Liver (tissue), 9 donors: Measurements from ENCODE around the gene ARMH3. TPM values are rescaled to one million over a fixed set of nuclear protein-coding genes. Genes with fewer than 3 reads are reported as not detected.

Source experiments
- DNase-seq: peaks from one replicate; pipeline ENCODE4 v3.0.0-alpha.2; 2017; ENCODE audit warnings: low spot score
- H3K27ac ChIP-seq, 2 donors: one replicate each; pipeline ENCODE4 v1.7.0; 2013; ENCODE audit warnings: inconsistent platforms in 2 of 2, low read length in 2 of 2, control low read depth in 1 of 2, low read depth in 1 of 2, mild to moderate bottlenecking in 1 of 2
- H3K27me3 ChIP-seq, 4 donors: one replicate each; pipeline versions ENCODE4 v1.6.1 to v1.7.0; 2013; ENCODE audit warnings: low read length in 3 of 4, inconsistent platforms in 1 of 4, mild to moderate bottlenecking in 1 of 4, moderate library complexity in 1 of 4; ENCODE audit not compliant: control insufficient read depth in 4 of 4, insufficient read depth in 4 of 4
- H3K36me3 ChIP-seq, 4 donors: one replicate each; pipeline versions ENCODE4 v1.6.1 to v1.7.0; 2013; ENCODE audit warnings: low read length in 3 of 4, mild to moderate bottlenecking in 3 of 4, low read depth in 1 of 4, moderate library complexity in 1 of 4; ENCODE audit not compliant: control insufficient read depth in 4 of 4, insufficient read depth in 3 of 4
- H3K4me1 ChIP-seq, 4 donors: one replicate each; pipeline versions ENCODE4 v1.6.1 to v1.7.0; 2013; ENCODE audit warnings: low read length in 3 of 4, mild to moderate bottlenecking in 3 of 4, moderate library complexity in 1 of 4; ENCODE audit not compliant: control insufficient read depth in 4 of 4, insufficient read depth in 4 of 4
- H3K4me3 ChIP-seq, 3 donors: one replicate each; pipeline versions ENCODE4 v1.6.1 to v1.7.0; 2013; ENCODE audit warnings: low read length in 3 of 3, control low read depth in 1 of 3, low read depth in 1 of 3, mild to moderate bottlenecking in 1 of 3
- H3K9ac ChIP-seq, 2 donors: one replicate each; pipeline ENCODE4 v1.7.0; 2013; ENCODE audit warnings: low read length in 2 of 2, mild to moderate bottlenecking in 2 of 2, moderate library complexity in 2 of 2, control low read depth in 1 of 2, low read depth in 1 of 2
- H3K9me3 ChIP-seq, 4 donors: one replicate each; pipeline versions ENCODE4 v1.6.1 to v1.7.0; 2013; ENCODE audit warnings: low read length in 3 of 4; ENCODE audit not compliant: control insufficient read depth in 4 of 4
- ATF3 ChIP-seq: IDR thresholded peaks from 2 replicates; pipeline ENCODE4 v1.6.1; 2016; ENCODE audit warnings: antibody characterized with exemption
- CTCF ChIP-seq: fragments of 150-350 bp; IDR thresholded peaks from 2 replicates; pipeline ENCODE4 v1.5.1; 2017; ENCODE audit warnings: improper control_type of control experiment, low read depth, low read length; ENCODE audit not compliant: missing input control
- EGR1 ChIP-seq, 2 donors: IDR thresholded peaks; 2 replicates each; pipeline ENCODE4 v1.6.1; 2016 to 2018; ENCODE audit warnings: antibody characterized with exemption in 2 of 2, low read depth in 2 of 2
- FOXA1 ChIP-seq: IDR thresholded peaks from 2 replicates; pipeline ENCODE4 v1.6.1; 2016; ENCODE audit warnings: antibody characterized with exemption
- FOXA2 ChIP-seq: IDR thresholded peaks from 2 replicates; pipeline ENCODE4 v1.6.1; 2016; ENCODE audit warnings: antibody characterized with exemption
- GABPA ChIP-seq, 2 donors: IDR thresholded peaks in 1 of 2; conservative IDR thresholded peaks in 1 of 2; 2 replicates each; pipeline ENCODE4 v1.6.1; 2016; ENCODE audit warnings: antibody characterized with exemption in 2 of 2, mild to moderate bottlenecking in 1 of 2, moderate library complexity in 1 of 2
- HNF4A ChIP-seq, 2 donors: conservative IDR thresholded peaks; 2 replicates each; pipeline ENCODE4 v1.6.1; 2016; ENCODE audit warnings: antibody characterized with exemption in 2 of 2, mild to moderate bottlenecking in 2 of 2
- HNF4G ChIP-seq: IDR thresholded peaks from 2 replicates; pipeline ENCODE4 v1.6.1; 2016; ENCODE audit warnings: antibody characterized with exemption
- JUND ChIP-seq, 2 donors: IDR thresholded peaks; 2 replicates each; pipeline ENCODE4 v1.6.1; 2016; ENCODE audit warnings: antibody characterized with exemption in 2 of 2
- NR2F2 ChIP-seq: IDR thresholded peaks from 2 replicates; pipeline ENCODE4 v1.6.1; 2016; ENCODE audit warnings: antibody characterized with exemption
- RAD21 ChIP-seq, 2 donors: IDR thresholded peaks; 2 replicates each; pipeline ENCODE4 v1.6.1; 2016; ENCODE audit warnings: antibody characterized with exemption in 2 of 2, mild to moderate bottlenecking in 2 of 2
- RXRA ChIP-seq, 2 donors: IDR thresholded peaks; 2 replicates each; pipeline ENCODE4 v1.6.1; 2017 to 2018; ENCODE audit warnings: antibody characterized with exemption in 2 of 2, mild to moderate bottlenecking in 1 of 2
- TAF1 ChIP-seq: conservative IDR thresholded peaks from 2 replicates; pipeline ENCODE4 v1.6.1; 2016; ENCODE audit warnings: antibody characterized with exemption, mild to moderate bottlenecking
- YY1 ChIP-seq: IDR thresholded peaks from 2 replicates; pipeline ENCODE4 v1.6.1; 2016; ENCODE audit warnings: antibody characterized with exemption, mild to moderate bottlenecking
- ZBTB33 ChIP-seq: IDR thresholded peaks from 2 replicates; pipeline ENCODE4 v1.6.1; 2016; ENCODE audit warnings: antibody characterized with exemption
- WGBS: extraction: QIAGEN DNeasy Blood & Tissue Kit; methylation state at CpG from one replicate; pipeline ENCODE4 v1.1.7; 2013; 5-methylcytosine and 5-hydroxymethylcytosine counted together
- polyA plus RNA-seq, 2 donors: library from polyadenylated mRNA; stranded (reverse) in 1 of 2; unstranded in 1 of 2; fragments of 200-250 nt in 1 of 2; fragments of >200 nt in 1 of 2; fragmentation: Nextera tagmentation in 1 of 2; extraction: Ambion mirVana in 1 of 2; gene quantifications; one replicate each; pipeline versions ENCODE4 v1.2.1 to v1.2.3, GENCODE V29; 2013 to 2015
- total RNA-seq, 2 donors: library from RNA; depleted of rRNA; stranded (reverse); fragments of >200 nt; gene quantifications; one replicate each; pipeline ENCODE4 v1.2.3, GENCODE V29; 2014
- TF ChIP-seq, protein P1 (sequence below): IDR thresholded peaks from 2 replicates; pipeline ENCODE4 v1.6.1; 2016; ENCODE audit warnings: antibody characterized with exemption
- TF ChIP-seq, protein P2 (sequence below): IDR thresholded peaks from 2 replicates; pipeline ENCODE4 v1.6.1; 2016; ENCODE audit warnings: antibody characterized with exemption, mild to moderate bottlenecking
- donor health status: healthy.
- donor health status: healthy.
- donor health status: healthy.
- donor health status: healthy.
- donor health status: healthy.

ARMH3 gene
- total and polyA plus RNA-seq, 4 donors, result 5.3 to 14.9 (median 9.2) TPM

GRCh38 chr10:101839002-101839401 is 217.0 kb downstream of the ARMH3 start:
- Histone ChIP-seq H3K36me3 (no peaks in the 10 kb centered on the region), H3K27ac (no peak overlapping the region), H3K27me3 (no peaks in the 10 kb centered on the region), H3K9me3 (no peaks in the 10 kb centered on the region), H3K4me3 (no peak overlapping the region), H3K9ac (no peak overlapping the region), H3K4me1 (peaks cover 10 to 25% (median 14%) of the 10 kb centered on the region in 4 donors)
- TF ChIP-seq YY1, result no peak
- no peak for TF ChIP-seq GABPA (IDR thresholded peaks at IDR 0.05 in 1 of 2, conservative IDR thresholded peaks at IDR 0.05 in 1 of 2)
- TF ChIP-seq FOXA2, result no peak
- no peak for TF ChIP-seq EGR1 (IDR thresholded peaks at IDR 0.05; ENCODE audit: low read depth in 2 of 2)
- no peak for TF ChIP-seq ATF3
- TF ChIP-seq FOXA1, result no peak
- TF ChIP-seq JUND (IDR thresholded peaks at IDR 0.05), result no peak
- TF ChIP-seq RXRA (IDR thresholded peaks at IDR 0.05), result no peak
- TF ChIP-seq HNF4A (conservative IDR thresholded peaks at IDR 0.05), result no peak
- TF ChIP-seq RAD21 (IDR thresholded peaks at IDR 0.05), result no peak
- no peak for TF ChIP-seq HNF4G
- TF ChIP-seq TAF1, result no peak
- TF ChIP-seq CTCF, result no peak
- no peak for DNase-seq
- 100% methylated on average over 1 of the region's 1 CpG for WGBS

DNA sequence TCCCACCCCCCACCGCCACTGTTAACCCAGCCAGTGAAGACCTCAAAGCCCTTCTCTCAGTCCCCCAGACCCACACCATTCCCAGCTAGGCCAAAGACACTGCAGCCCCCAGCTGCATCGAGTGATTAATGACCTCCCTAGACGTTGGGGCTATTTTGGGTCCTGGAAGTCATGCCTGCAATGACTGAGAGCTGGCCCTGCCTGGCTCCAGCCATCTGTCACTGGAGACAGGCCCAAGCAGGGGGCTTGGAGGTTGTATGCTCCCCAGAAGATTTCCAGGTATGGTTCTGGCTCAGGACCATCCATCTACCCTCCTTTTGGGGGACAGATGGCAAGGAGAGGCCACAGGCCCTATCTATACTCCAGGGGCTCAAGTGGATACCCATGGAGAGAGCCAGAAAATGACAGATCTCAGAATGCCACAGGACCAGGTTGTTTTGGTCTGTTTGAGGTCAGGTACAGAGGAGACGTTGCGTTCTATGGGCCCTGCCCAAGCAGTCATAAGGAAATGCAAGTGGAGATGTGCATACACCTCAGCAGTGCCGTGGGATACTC is 217.5 kb downstream of the ARMH3 start:
- no peak overlapping the region for H3K27ac ChIP-seq
- H3K9ac ChIP-seq, result no peak overlapping the region
- H3K9me3 ChIP-seq, result no peaks in the 10 kb centered on the region
- H3K4me1 ChIP-seq, result peaks cover 9 to 25% (median 13%) of the 10 kb centered on the region in 4 donors
- H3K36me3 ChIP-seq, result no peaks in the 10 kb centered on the region
- no peak for TF ChIP-seq ZBTB33
- no peak for TF ChIP-seq NR2F2
- no peak for TF ChIP-seq RXRA (IDR thresholded peaks at IDR 0.05)
- no peaks in the 10 kb centered on the region for H3K27me3 ChIP-seq
- 90% methylated on average over 6 of the region's 6 CpGs for WGBS
- no peak overlapping the region for H3K4me3 ChIP-seq
- DNase-seq, result no peak

DNA sequence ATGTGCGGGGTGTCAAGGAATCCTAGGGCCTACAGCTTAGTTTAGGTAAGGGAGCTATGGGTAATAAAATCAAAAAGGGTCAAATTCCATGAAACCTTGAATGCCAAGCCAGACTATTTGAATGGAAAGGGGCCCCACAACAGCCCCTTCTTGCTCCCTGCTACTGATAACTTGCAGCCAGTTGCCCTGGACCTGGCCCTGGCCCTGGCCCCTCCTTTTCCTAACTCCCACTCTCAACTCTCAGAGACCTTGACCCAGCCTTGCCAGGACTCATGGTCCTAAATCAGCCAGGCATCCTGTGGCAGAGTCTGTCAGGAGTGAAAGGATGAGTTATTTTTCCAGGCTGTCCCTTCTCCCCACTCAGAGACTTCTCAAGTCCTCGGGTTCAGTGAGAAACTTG is 218.2 kb downstream of the ARMH3 start:
- H3K9me3 ChIP-seq, result no peaks in the 10 kb centered on the region
- no peaks in the 10 kb centered on the region for H3K36me3 ChIP-seq
- no peak overlapping the region for H3K4me3 ChIP-seq
- no peaks in the 10 kb centered on the region for H3K27me3 ChIP-seq
- WGBS, result 86% methylated on average over 2 of the region's 2 CpGs
- peaks cover 7 to 25% (median 13%) of the 10 kb centered on the region in 4 donors for H3K4me1 ChIP-seq
- H3K9ac ChIP-seq, result no peak overlapping the region
- no peak for DNase-seq
- TF ChIP-seq HNF4A (conservative IDR thresholded peaks at IDR 0.05), result no peak
- no peak for TF ChIP-seq FOXA2
- TF ChIP-seq YY1, result no peak
- TF ChIP-seq, protein P1, sequence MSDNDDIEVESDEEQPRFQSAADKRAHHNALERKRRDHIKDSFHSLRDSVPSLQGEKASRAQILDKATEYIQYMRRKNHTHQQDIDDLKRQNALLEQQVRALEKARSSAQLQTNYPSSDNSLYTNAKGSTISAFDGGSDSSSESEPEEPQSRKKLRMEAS, result no peak
- no peak for TF ChIP-seq ATF3
- TF ChIP-seq EGR1 (IDR thresholded peaks at IDR 0.05; ENCODE audit: low read depth in 2 of 2), result no peak
- no peak for TF ChIP-seq TAF1
- TF ChIP-seq NR2F2, result no peak
- TF ChIP-seq GABPA (IDR thresholded peaks at IDR 0.05 in 1 of 2, conservative IDR thresholded peaks at IDR 0.05 in 1 of 2), result no peak
- TF ChIP-seq, protein P2, sequence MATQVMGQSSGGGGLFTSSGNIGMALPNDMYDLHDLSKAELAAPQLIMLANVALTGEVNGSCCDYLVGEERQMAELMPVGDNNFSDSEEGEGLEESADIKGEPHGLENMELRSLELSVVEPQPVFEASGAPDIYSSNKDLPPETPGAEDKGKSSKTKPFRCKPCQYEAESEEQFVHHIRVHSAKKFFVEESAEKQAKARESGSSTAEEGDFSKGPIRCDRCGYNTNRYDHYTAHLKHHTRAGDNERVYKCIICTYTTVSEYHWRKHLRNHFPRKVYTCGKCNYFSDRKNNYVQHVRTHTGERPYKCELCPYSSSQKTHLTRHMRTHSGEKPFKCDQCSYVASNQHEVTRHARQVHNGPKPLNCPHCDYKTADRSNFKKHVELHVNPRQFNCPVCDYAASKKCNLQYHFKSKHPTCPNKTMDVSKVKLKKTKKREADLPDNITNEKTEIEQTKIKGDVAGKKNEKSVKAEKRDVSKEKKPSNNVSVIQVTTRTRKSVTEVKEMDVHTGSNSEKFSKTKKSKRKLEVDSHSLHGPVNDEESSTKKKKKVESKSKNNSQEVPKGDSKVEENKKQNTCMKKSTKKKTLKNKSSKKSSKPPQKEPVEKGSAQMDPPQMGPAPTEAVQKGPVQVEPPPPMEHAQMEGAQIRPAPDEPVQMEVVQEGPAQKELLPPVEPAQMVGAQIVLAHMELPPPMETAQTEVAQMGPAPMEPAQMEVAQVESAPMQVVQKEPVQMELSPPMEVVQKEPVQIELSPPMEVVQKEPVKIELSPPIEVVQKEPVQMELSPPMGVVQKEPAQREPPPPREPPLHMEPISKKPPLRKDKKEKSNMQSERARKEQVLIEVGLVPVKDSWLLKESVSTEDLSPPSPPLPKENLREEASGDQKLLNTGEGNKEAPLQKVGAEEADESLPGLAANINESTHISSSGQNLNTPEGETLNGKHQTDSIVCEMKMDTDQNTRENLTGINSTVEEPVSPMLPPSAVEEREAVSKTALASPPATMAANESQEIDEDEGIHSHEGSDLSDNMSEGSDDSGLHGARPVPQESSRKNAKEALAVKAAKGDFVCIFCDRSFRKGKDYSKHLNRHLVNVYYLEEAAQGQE, result no peak
- TF ChIP-seq CTCF, result no peak
- no peak for TF ChIP-seq FOXA1
- no peak overlapping the region for H3K27ac ChIP-seq
